ENCODE measurements around the gene ADRA1B. TPM values are rescaled to one million over a fixed set of nuclear protein-coding genes. Genes with fewer than 3 reads are reported as not detected.

Gene ADRA1B
- total RNA-seq, 1 donor from 2014 or later = 0.57 TPM

DNA sequence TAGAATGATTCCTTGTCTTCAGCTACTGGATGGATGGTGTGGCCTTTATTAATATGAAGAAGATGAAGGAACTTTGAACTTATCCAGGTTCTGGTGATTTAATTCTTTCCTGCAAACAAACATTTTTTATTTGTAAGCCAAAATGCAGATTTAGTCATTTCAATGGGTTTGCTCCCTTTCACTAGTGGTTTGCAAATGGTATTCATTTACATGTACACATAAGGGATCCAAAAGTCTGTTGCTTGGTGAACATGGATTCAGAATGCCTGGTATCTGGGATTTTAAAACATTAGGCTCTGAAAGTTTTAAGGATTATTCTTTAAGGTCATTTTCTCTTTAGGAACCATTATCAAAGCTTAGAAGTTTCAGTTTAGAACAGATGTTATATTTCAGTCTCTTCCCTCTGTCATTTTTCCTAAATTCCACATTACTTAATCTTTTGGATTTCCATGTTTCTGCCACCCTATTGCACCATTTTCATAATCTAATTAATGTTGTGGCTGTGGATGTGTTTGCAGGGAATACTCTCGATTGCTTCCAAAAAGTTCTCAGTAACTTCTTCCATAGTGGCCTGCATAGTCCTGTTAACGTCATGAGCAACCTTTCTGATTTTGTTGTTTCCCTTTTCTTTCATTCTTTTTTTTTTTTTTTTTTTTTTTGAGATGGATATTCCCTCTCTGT is 102.8 kb downstream of the ADRA1B start:
- Mint-ChIP-seq H3K4me3 (ENCODE audit: low read depth) (no peak overlapping the region), H3K9me3 (ENCODE audit: low read depth) (no peaks in the 10 kb centered on the region), H3K27me3 (no peaks in the 10 kb centered on the region), H3K27ac (no peak overlapping the region), H3K36me3 (ENCODE audit: insufficient read depth) (peaks cover 2% of the 10 kb centered on the region), H3K4me1 (ENCODE audit: low read depth) (peaks cover 8% of the 10 kb centered on the region)
- no peak for DNase-seq (ENCODE audit: low spot score, unreplicated experiment)
- TF ChIP-seq, protein P1, sequence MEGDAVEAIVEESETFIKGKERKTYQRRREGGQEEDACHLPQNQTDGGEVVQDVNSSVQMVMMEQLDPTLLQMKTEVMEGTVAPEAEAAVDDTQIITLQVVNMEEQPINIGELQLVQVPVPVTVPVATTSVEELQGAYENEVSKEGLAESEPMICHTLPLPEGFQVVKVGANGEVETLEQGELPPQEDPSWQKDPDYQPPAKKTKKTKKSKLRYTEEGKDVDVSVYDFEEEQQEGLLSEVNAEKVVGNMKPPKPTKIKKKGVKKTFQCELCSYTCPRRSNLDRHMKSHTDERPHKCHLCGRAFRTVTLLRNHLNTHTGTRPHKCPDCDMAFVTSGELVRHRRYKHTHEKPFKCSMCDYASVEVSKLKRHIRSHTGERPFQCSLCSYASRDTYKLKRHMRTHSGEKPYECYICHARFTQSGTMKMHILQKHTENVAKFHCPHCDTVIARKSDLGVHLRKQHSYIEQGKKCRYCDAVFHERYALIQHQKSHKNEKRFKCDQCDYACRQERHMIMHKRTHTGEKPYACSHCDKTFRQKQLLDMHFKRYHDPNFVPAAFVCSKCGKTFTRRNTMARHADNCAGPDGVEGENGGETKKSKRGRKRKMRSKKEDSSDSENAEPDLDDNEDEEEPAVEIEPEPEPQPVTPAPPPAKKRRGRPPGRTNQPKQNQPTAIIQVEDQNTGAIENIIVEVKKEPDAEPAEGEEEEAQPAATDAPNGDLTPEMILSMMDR (IDR thresholded peaks at IDR 0.05; ENCODE audit: unreplicated experiment) = no peak

DNA sequence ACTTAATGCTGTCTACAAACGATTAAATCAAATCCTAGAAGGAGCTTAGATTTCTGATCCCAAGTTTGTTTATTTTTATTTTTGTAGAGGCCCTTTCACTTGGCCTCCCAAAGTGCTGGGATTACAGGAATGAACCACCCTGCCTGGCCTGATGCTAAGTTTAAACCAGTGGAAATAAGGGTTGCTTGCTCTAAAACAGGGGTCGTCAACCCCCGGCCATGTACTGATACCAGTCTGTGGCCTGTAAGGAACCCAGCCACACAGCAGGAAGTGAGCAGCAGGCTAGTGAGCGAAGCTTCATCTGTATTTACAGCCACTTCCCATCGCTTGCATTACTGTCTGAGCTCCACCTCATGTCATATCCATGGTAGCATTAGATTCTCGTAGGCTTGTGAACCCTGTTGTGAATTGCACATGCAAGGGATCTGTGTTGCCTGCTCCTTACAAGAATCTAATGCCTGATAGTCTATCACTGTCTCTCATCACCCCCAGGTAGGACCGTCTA is 104.0 kb downstream of the ADRA1B start:
- H3K27ac Mint-ChIP-seq = no peak overlapping the region
- no peaks in the 10 kb centered on the region for H3K27me3 Mint-ChIP-seq
- DNase-seq (ENCODE audit: low spot score, unreplicated experiment) = no peak
- TF ChIP-seq, protein P1 (IDR thresholded peaks at IDR 0.05; ENCODE audit: unreplicated experiment) = no peak
- no peak overlapping the region for H3K4me3 Mint-ChIP-seq (ENCODE audit: low read depth)
- peaks cover 8% of the 10 kb centered on the region for H3K4me1 Mint-ChIP-seq (ENCODE audit: low read depth)
- H3K9me3 Mint-ChIP-seq (ENCODE audit: low read depth) = no peaks in the 10 kb centered on the region
- peaks cover 2% of the 10 kb centered on the region for H3K36me3 Mint-ChIP-seq (ENCODE audit: insufficient read depth)

DNA sequence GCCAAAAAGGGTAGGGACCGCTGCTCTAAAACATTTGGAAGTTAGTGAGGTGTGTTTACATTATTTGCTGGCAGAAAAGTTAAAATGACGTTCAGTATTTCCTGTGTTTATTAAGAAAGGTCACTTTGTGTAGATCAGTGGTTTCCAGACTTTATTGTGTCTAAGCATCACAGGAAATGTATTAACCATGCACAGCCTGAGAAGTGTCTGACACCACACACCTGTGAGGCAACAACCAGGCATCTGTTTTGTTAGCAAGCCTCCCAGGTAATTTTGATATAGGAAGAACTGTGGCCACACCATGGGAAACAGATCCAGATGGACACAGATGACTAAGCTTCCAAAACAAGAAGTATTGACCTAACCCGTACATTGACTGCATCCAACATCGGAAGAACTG is 104.7 kb downstream of the ADRA1B start:
- Mint-ChIP-seq H3K4me1 (ENCODE audit: low read depth) (peaks cover 8% of the 10 kb centered on the region), H3K27ac (peak overlapping the region; percentile 58)
- DNase-seq (ENCODE audit: low spot score, unreplicated experiment) = no peak

DNA sequence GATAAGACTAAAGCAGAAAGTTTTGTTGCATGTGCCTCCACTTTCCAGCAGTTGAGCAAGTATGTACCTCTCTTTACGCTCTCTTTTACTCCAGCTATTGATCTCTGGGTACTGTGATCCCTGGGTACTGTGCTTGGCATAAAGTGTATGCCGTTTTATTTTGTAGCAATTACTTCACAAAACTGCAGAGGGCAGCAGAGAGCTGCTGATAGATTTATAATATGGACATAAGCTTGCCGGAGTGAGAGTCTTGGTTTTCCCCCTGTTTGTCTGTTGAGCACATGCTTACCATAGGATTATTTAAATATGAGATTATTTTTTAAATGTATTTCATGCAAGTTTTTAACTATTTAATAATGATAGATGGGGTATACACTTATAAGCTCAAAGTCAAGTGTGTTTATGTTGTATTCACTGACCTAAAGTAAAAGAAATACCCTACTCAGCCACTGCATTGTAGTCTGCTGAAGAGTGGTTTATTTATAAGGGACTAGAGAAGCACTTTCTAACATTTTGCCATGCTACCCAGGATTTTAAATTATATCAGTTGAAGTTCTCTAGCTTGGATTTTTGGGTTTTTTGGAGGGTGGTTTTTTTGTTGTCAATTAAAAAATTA is 105.7 kb downstream of the ADRA1B start:
- Mint-ChIP-seq H3K4me3 (ENCODE audit: low read depth) (no peak overlapping the region), H3K4me1 (ENCODE audit: low read depth) (peaks cover 8% of the 10 kb centered on the region), H3K27ac (no peak overlapping the region), H3K9me3 (ENCODE audit: low read depth) (no peaks in the 10 kb centered on the region), H3K27me3 (no peaks in the 10 kb centered on the region), H3K36me3 (ENCODE audit: insufficient read depth) (peaks cover 6% of the 10 kb centered on the region)
- TF ChIP-seq, protein P1 (IDR thresholded peaks at IDR 0.05; ENCODE audit: unreplicated experiment) = peak; percentile 88
- DNase-seq (ENCODE audit: low spot score, unreplicated experiment) = peak; percentile 51

More for the DNA sequence above, 104.7 kb downstream of the ADRA1B start:
- Mint-ChIP-seq H3K27me3 (no peaks in the 10 kb centered on the region), H3K9me3 (ENCODE audit: low read depth) (no peaks in the 10 kb centered on the region), H3K36me3 (ENCODE audit: insufficient read depth) (peaks cover 6% of the 10 kb centered on the region), H3K4me3 (ENCODE audit: low read depth) (no peak overlapping the region)
- TF ChIP-seq, protein P1 (IDR thresholded peaks at IDR 0.05; ENCODE audit: unreplicated experiment) = no peak

Other genes with a start within 250 kb of the ADRA1B start
- 43.4 and 46.3 TPM in 2 replicates for gene TTC1, start 92.7 kb downstream of the ADRA1B start, total RNA-seq
- gene PWWP2A, start 203.0 kb downstream of the ADRA1B start, total RNA-seq = 33.3 and 42.7 TPM in 2 replicates

Data from progenitor cell of endocrine pancreas (in vitro differentiated cells).